Stimulated activated CD4-positive, alpha-beta T cell treated with anti-CD3 and anti-CD28 coated beads, TNF-alpha, amount 100 ng/mL, for 1 hour (primary cell): ENCODE data around the gene FASTKD1.
"Not testable (repeated sequence)": the region's sequence is repeated elsewhere in the genome, so short reads cannot be mapped to it uniquely, and the experiment has no call there.

Experiments
- DNase-seq, 3 donors: peaks; one replicate each; pipeline ENCODE4 v3.0.0-alpha.2; 2020; ENCODE audit warnings: low read depth in 3 of 3, low spot score in 1 of 3

Gene FASTKD1

DNA sequence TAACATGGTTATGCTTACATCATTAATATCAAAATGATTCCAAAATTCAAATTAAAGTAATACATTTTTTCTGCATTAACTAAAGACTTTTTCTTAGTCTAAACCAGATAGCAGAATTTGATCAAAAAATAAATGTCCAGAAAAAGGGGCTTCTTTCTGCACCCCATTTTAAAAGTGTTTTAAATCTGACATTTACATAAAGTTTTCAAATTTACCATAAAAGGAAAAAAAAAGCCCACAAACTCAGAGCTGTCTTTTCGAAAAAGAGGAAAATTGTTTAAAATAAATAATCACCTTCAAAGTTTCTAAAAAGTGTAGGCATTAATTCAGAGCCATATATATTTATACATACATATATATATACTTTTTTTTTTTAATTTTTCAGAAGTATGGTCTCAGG lies 1.5 kb downstream of the FASTKD1 start:
- DNase-seq, result no peak

DNA sequence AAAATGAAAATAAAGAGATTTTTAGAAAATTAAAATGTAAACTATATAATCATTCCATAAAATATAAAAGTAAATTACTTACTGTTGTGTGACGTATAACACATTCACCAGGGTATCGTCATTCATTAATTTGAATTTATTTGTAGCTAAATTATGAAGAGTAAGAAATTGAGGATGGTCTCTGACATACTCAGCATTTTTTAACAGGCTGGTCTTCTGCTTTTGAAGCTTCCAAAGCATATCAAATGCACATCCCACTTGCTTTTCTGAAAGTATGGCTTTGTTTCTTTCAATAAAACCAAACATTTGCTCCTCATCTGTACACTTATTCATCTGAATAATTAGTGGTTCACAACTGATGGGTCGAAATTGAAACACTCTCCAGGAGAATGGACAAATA lies 2.1 kb downstream of the FASTKD1 start:
- no peak for DNase-seq

DNA sequence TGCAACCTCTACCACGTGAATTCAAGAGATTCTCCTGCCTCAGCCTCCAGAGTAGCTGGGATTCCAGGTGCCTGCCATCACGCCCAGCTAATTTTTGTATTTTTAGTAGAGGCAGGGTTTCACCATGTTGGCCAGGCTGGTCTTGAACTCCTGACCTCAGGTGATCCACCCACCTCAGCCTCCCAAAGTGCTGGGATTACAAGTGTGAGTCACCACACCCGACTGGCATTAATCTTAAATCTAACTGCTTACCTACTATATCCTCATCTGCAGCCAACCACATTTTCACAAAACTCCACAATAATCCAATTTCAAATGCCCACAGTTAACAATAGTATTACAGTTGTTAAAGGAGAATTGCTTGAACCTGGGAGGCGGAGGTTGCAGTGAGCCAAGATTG lies 2.9 kb downstream of the FASTKD1 start:
- not testable (repeated sequence) for DNase-seq

DNA sequence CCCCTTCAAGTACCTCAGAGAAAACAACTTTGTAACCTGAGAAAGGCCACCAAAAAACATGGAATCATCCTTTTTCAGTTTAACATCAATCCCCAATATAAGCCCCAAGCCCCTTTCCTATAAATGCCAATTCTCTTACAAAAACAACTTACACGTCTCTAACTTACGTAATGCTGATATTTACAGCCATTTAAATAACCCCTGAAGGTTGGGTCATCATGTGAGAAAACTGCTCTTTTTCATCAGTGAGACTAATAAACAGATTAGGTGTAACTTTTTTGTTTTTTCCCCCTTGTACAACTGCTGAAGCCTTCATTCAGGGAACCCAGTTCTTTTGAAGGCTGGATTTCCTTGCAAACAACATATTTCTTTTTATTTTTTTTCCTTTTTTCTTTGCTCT lies 3.7 kb downstream of the FASTKD1 start:
- DNase-seq, result no peak

DNA sequence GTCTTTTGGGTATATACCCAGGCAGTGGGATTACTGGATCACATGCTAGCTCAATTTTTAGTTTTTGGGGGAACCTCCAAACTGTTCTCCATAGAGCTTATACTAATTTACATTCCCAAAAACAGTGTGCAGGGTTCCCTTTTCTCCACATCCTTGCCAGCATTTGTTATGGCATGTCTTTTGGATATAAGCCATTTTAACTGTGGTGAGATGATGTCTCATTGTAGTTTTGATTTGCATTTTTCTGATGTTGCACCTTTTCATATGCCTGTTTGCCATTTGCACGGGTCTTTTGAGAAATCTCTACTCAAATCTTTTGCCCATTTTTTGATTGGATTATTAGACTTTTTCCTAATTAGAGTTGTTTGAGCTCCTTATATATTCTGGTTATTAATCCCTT lies 8.0 kb downstream of the FASTKD1 start:
- DNase-seq, result no peak

DNA sequence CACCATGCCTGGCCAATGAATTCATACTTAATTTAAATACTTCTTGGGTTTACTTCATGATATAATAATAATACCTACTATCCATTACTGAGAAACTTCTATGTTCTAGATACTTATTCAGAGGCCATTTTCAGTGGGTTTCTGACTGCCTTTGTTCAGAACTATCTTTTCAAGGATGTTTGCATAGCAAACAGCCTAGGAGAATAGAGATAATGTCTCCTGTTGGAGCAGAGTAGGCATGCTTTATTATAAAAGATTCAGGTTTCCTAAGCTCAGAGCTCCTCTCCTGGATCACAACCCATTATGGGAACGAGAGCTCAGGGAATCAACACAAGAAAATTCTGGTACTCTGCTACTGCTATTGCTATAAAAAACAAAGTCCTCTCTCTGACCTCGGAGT lies 11.1 kb downstream of the FASTKD1 start:
- no peak for DNase-seq

DNA sequence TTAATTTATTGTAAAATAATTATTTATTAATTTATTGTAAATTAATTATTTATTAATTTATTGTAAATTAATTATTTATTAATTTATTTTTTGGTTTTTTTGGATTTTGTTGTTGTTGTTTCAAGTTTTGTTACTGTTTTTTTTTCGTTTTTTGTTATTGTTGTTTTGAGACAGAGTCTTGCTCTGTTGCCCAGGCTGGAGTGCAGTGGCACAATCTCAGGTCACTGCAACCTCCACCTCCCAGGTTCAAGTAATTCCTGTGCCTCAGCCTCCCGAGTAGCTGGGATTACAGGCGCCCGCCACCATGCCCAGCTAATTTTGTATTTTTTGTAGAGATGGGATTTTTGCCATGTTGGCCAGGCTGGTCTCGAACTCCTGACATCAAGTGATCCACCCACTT lies 11.6 kb downstream of the FASTKD1 start:
- not testable (repeated sequence) for DNase-seq

DNA sequence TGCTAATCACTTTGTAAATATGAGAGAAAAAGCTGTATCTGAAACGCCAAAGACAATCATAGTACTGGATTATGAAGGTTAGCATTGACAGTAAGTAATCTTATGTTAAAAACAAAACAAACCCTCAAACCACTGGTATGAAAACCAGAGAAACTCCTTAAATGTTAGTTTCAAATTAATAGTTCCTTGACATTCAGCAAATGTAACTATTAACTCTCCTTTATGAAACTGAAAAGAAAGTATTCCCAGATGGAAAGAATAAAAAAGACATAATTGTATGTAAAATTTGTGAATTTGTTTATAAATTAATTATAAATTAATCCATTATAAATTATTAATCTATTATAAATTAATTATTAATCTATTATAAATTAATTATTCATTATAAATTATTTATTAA lies 12.3 kb downstream of the FASTKD1 start:
- no peak for DNase-seq

DNA sequence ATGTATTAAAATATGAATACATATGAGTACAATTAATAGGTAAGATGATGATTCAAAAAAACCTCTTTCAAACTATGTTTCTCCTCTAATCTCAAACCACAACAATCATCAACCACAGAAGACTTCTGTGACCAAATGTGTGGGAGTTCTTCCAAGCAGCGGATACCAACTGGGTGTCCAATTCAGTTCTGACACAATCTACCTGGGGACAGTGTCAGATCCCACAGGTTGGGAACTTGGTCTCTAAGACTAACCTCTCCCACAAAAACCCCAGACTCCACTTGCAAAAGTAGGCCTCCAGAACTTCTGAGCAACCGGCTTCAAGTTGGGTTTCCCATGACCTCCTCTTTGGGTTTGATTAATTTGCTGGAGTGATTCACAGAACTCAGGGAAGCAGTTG lies 26.9 kb downstream of the FASTKD1 start:
- DNase-seq, result no peak

DNA sequence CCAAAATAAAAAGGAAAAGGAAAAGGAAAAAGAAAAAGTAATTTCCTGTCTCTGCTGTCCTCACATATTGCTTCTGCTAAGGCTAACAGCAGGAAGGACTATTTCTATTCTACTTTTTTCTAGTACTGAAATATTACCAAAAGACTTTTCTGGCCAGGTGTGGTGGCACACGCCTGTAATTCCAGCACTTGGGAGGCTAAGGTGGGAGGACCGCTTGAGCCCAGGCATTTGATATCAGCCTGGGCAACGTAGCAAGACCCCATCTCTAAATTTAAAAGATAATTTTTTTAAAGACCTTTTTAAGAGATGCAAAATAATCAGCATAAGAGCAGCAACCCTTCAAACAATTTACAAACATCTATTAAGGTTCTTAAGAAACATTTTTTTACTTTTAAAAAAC lies 31.2 kb downstream of the FASTKD1 start:
- no peak for DNase-seq

DNA sequence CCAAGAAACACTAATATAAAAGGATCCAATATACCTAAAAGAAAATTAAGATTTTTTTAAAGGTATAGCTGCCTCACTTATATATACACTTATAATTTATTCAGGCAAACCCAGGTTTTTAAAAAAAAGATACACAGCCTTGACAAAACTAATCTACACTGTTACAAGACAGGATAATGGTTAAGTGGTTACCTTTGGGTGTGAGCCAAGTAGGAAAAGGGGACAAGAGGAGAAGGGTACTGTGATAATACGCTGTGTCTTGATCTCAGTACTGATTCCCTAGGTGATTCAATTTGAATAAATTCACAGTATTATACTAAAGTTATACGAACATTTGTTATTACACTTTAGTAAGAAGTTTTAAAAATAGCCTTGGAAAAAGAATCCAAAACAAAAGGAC lies 33.5 kb downstream of the FASTKD1 start:
- no peak for DNase-seq

DNA sequence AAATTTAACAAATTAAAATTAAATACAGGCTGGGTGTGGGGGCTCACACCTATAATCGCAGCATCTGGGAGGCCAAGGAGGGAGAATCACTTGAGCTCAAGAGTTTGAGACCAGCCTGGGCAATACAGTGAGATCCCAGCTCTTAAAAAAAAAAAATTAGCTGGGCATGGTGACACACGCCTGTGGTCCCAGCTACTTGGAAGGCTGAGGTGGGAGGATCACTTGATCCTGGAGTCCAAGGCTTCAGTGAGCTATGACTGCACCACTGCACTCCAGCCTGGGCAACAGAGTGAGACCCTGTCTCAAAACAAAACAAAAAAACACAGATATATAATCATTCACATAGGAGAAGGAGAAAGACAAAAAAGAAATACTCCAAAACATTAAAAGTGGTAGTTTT lies 34.2 kb downstream of the FASTKD1 start:
- DNase-seq, result not testable (repeated sequence)

DNA sequence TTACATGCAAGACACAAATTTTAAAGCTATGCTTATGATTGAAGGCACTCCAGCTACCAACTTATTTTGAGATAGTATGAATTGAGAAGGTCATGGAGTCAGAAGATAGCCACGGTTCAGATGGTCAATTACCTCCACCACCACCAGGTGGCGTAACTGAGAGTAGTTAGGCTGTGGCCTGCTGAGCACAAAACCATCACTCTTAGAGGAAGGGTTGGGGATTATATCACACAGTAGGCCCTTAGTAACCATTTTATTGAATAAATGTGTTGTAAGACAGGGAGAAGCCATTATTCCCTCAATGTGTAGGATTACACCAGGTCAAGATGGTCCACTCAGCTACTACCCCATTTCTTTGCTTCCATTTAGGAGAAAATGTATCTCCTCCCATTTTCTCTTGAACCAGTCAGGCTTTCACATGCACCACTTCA lies 45.4 kb downstream of the FASTKD1 start:
- peak; percentile 15 to 58 (median 39) for DNase-seq

DNA sequence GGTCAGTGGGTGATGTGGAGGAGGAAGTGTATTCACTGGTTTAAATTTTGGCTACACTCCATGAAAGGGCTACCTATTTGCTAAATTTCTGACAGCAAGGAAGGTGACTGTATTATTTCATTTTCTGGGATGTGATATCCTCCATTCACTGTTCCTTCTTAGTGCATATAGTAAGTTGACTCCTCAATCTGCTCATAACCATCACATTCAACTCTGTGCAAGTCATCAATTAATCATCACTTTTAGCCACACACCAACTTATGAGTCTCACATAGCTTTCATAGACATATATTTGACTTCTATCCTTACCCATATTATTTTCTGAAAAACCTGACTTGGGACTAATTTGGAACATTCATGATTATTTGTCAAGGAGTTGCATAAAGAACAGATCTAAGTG lies 47.2 kb downstream of the FASTKD1 start:
- DNase-seq, result no peak

DNA sequence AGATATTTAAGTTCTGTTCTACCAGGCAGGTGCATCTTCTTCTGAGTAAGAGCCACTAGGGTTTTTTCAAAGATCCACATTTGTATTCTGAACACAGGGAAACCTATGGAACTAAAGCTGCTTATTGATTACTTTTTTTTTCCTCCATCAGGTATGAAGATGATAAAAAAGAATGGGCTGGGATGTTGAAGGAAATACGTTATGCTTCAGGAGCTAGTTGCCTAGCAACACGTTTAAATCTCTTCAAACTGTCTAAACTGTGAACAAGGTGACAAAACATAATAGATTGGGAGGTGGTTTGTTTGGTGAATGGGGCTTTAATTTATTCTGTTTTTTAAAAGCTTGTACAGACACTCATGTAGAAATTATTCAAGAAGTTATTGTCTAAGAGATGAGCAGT lies 48.2 kb downstream of the FASTKD1 start:
- no peak for DNase-seq

DNA sequence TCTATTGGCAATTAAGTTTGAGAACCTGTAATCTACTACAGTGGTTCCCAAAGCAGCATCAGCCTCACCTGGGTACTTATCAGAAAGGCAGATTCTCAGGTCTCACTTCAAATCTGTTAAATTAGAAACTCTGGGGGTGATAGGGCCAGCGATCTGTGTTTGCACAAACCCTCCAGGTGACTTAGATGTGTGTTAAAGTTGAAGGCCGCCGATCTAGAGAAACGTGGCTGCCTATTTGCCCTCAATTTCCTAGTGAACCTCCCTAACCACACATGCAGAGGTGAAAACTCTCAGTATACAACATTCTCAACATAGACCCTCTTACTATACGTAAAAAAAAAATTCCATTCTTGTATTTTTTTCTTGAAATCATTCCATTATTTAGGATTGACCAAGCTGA lies 50.0 kb downstream of the FASTKD1 start:
- no peak for DNase-seq

DNA sequence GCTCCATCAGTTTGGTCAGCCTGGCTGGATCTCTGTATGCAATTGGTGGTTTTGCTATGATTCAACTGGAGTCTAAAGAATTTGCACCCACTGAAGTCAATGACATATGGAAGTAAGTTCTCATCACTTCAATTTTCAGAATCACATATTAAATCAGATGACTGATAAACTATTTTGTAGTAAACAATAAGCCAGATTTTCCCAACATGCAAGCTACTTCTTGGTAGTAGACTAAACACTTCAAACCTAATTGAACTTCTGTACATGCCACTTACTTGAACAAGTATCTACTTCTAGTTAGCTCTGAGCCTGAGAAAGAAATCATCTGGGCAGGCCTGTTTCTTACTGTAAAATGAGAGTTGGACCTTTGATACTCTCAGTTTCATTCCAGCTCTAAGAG lies 52.8 kb downstream of the FASTKD1 start:
- no peak for DNase-seq

DNA sequence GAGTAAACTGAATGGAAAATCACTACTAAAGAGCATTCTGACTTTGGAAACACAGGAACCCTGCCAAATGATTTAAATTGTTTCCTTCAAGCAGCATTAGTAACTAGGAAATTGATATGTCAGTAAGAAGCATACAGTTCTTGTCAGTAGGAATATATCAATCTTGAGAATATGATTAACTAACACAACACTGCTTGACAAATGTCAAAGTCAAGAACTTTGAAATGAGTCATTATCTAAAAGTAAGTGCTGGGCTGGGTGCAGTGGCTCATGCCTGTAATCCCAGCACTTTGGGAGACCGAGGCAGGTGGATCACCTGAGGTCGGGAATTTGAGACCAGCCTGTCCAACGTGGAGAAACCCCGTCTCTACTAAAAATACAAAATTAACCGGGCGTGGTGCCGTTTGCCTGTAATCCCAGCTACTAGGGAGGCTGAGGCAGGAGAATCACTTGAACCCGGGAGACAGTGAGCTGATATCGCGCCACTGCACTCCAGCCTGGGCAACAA lies 57.1 kb downstream of the FASTKD1 start:
- not testable (repeated sequence) for DNase-seq

DNA sequence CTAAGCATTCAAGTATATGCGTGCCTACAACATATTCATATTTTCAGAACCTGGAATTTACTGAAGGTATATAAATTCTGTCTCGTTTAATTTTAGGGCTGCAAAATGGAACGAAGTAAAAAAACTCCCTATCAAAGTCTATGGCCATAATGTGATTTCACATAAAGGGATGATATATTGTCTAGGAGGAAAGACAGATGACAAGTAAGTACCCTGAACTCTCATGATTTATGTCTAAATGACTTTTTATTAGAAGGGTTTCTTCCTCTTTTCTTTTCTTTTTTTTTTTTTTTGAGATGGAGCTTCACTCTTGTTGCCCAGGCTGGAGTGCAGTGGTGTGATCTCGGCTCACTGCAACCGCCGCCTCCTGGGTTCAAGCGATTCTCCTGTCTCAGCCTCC lies 58.9 kb downstream of the FASTKD1 start:
- not testable (repeated sequence) for DNase-seq

DNA sequence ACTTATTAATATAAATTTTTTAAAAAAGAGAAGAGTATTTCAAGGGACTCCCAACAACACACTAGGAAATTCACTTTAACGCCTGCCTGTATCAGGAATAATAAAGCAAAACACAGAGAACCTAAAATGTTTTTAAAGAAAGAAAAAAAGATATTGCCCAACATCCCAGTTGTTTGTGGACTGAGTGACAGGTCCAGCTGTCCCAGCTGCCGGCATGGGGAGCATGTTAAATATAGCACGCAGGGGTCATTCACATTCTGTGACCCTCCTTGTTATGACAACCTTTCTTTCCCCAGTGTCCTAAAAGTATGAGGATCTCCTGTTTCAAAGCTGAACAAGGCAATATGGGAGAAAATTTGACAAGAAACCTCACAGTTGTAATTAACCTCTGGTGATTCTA lies 59.7 kb downstream of the FASTKD1 start:
- no peak for DNase-seq

DNA sequence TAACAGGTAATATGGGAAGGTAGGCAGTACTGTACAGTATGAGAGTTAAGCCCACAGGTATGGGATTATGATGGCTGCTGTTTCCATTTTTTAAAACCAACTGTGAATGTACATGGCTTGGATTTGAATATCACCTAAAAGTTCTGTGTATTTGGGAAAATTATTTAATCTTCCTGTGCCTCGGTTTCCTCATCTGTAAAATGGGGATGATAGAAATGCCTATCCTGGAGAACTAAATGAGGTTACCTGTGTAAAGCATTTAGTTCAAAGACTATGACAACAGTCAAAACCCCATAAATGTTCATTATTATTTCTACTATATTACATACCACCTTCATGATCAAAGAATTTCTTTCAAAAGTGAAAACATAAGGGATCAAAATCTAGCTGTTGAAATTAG lies 60.6 kb downstream of the FASTKD1 start:
- no peak for DNase-seq

DNA sequence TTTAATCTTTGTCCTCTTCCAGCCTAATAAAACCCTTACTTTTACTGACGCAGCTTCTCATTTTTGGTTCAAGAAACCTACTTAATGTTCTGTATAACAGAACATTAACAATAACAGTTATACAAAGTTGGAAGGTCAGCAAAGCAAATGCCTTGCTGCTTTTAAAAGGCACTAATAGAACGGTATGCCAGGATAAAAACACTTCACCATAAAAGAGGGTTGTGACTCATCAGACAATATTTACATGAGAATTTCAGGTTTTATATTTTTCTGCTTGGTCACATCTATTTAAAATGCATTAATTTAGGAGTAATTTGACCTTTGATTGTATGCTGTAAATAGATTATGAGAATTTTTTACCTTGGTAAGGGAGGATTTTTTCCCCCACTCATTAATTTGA lies 61.1 kb downstream of the FASTKD1 start:
- DNase-seq, result no peak

DNA sequence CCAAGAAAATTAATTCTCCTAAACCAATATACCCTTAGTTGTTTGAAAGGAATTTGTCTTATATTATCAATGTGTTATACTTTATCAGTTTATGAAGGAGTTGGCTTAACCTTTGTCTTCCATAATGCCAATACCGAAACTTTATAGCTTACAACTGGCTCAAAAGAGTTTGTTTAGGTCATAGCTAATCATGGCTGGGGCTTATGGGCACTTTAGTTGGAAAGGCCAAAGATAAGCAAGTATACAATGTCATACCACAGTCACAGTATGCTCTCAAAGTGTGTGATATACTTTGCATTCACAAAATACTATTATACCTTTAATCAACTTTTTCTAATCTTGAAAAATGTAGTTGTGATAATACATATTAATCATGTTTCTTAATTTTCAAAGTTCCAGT lies 61.8 kb downstream of the FASTKD1 start:
- no peak for DNase-seq

DNA sequence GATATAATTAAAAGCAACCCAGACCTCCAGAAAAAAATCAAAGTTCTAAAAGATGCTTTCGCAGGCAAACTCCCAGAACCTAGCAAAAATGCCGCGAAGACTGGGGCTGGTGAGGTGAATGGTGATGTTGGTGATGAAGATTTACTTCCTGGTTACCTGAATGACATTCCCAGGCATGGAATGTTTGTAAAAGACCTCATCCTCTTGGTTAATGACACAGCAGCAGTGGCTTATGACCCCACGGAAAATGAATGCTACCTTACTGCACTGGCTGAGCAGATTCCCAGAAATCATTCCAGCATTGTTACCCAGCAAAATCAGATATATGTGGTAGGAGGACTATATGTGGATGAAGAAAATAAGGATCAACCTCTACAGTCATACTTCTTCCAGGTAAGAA lies 63.2 kb downstream of the FASTKD1 start:
- DNase-seq, result no peak
